Body of pancreas (tissue), 4 donors: ENCODE measurements around the gene SERPINA4.

ENCODE experiments used
- CTCF ChIP-seq, 7 experiments: fragments of 450-650 bp in 4 of 7; fragments of 200-600 bp in 3 of 7; sonication (generic) in 3 of 7; IDR thresholded peaks; one replicate each; pipeline ENCODE4 v1.5.1; 2016 to 2019; ENCODE audit warnings: antibody characterized with exemption in 7 of 7
- POLR2A ChIP-seq, 3 donors: fragments of 450-650 bp; IDR thresholded peaks; one replicate each; pipeline ENCODE4 v1.6.1; 2016; ENCODE audit warnings: antibody characterized with exemption in 3 of 3, mild to moderate bottlenecking in 2 of 3

GRCh38 chr14:94582199-94582750 is 21.0 kb downstream of the SERPINA4 start:
- TF ChIP-seq CTCF (IDR thresholded peaks at IDR 0.05): no peak
- TF ChIP-seq POLR2A (IDR thresholded peaks at IDR 0.05): no peak
